Neural cell (in vitro differentiated cells): ENCODE measurements around the gene CHORDC1.

Experiments
- CTCF ChIP-seq: fragments of 450-650 bp; IDR thresholded peaks from 2 replicates; pipeline ENCODE4 v1.5.1; 2014; ENCODE audit warnings: antibody characterized with exemption, mild to moderate bottlenecking, moderate library complexity; ENCODE audit not compliant: poor library complexity, severe bottlenecking
- EZH2 ChIP-seq: fragments of 200-600, 300-800 bp; shearing (Covaris generic), sonication (generic); IDR thresholded peaks from 2 replicates; pipeline ENCODE4 v1.6.1; 2014; ENCODE audit warnings: antibody characterized with exemption, low read length, borderline replicate concordance, mild to moderate bottlenecking; ENCODE audit not compliant: insufficient read depth, poor library complexity, severe bottlenecking
- POLR2AphosphoS5 ChIP-seq: IDR thresholded peaks from 2 replicates; pipeline ENCODE4 v1.6.1; 2012
- REST ChIP-seq: IDR thresholded peaks from 2 replicates; pipeline ENCODE4 v1.6.1; 2012; ENCODE audit warnings: borderline replicate concordance

- peak; percentile 84 for TF ChIP-seq CTCF
- TF ChIP-seq REST = no peak
- no peak for TF ChIP-seq EZH2
- TF ChIP-seq POLR2AphosphoS5 = no peak
Observed at GRCh38 chr11:90204832-90205646, 17.8 kb downstream of the CHORDC1 start.
